Measurements from ENCODE around the gene CHML.

Gene CHML

DNA sequence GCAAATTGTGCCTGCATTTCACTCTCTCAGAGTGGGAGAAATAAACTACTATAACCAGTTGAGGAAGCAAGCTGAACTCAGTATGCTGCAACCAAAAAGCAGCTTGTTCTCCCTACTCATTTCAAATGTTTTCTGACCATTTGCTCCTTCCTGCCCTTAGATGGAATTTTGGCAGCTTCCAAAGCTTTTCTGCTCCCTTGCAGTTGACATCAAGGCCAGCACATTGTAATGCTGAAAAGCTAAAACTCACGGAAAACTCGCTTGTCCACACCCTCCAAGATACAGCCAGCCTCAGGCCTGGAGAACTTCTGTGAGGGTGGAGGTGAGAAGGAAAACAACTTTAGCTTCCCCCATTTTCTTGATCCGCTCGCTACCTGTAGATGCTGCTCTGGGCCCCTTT is 5.0 kb upstream of the CHML start:
- no peak for DNase-seq

DNA sequence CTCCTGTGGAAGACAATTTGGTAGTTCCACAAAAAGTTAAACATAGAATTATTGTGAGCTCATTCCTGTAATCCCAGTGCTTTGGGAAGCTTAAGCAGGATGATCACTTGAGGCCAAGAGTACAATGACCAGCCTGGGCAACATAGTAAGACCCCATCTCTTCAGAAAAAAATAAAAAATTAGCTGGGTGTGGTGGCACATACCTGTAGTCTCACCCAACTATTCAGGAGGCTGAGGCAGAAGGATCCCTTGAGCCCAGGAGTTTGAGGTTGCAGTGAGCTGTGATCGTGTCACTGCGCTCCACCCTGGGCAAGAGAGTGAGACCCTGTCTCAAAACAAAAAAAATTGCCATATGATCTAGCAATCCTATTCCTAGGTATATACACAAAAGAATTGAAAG is 4.1 kb upstream of the CHML start:
- no peak for DNase-seq

DNA sequence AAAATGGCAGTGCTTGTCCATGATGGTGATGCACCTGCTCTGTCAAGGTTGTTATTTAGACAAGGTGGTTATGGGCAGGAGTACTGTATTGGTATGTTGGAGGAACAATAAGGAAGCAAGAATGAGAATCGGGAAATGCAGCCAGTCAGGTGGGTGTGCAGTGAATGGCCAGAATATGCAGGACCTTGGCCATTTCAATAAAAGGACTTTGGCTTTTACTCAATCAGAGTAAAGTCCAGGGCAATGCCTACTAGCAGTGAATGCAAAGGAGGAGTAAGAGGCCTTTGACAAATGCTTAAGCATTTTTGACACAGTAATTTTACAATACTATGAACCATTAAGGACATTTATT is 2.4 kb upstream of the CHML start:
- DNase-seq = no peak

DNA sequence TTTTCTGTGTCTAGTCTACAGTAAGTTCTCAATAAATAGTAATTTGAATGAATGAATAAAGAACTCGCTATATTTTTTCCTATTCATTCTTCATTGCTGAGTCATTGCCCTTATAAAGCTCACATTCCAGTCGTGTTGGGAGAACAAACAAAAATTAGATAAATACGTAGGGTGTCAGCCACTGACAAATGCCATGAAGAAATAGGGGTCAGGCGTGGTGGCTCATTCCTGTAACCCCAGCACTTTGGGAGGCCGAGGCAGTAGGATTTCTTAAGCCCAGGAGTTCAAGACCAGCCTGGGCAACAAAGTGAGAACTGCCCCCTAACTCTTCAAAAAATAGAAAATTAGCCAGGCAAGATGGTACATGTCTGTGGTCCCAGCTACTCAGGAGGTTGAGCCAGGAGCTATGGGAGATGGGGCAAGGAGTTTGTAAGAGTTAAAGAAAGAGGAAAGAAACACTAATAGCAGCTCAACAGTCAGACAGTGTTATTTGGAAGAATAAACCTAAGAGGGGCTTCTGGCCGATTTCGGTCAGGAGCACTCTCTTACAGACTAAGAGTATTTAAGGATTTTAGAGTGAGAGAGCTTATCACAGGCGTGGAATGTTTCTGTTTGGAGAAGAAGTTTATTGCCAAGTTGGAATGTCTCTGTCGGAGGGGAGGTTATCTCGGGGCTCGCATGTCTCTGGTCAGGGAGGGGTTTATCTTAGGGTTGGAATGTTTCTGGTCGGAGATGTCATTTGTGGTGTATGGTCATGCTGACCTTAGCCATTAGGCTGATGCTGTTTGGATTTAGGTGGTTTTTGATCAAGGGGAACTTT is 1.8 kb upstream of the CHML start:
- DNase-seq = no peak

DNA sequence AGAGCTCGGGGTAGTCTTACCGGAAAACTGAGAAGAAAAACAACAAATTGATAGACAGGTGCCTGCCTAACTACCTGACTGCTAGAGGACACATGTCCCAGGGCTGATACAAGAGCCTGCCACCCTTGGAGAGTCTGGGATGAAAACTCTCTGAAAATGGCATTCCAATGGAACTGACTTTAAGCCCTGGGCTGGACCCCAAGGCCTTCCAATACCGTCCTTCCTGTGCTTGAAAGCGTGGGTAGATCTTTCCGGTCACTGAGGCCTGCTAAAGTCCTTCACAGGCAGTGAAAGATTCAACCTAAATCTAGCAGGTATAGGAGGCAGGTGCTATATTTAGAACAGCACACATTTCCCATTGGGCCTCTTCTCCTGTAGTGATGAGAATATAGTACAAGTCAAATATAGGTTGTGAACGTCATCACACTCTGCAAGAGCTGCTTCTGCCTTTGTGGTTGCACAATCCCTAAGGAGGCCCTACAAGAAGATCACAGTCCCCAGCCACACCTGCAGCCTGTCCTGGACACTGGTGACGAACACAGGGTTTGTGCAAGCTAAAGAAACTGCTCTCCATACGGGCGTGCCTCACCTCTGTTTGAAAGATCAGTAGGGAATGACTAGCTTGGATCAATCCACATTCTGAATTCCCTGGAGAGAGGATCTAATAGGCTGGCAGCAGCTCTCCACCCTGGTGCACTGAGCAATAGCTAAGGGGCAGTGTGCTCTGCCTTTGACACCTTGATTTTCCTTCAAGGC is 876 bp upstream of the CHML start:
- no peak for DNase-seq

DNA sequence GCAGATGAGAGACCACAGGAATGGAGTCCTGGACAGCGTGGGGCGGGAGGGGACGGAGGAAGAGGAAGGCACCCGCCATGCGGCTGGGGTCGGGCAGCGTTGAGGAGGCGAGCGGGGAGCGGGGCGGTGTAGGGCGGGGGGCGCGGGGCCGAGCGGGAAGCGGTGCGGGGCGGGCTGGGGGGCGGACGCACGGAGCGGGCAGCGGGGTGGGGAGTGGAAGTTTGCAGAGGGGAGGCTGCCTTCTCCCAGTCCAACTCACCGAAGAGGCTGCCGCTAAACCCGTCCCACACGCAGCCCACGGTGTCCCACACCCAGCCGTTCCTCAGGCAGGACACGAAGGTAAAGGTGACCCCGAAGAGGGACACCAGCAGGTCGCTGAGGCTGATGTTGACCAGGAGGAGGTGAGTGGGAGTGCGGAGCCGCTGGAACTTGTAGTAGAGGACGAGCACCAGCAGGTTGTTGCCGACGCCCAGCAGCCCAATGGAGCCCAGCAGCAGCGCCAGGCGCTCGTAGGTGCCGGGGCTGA is 483 bp downstream of the CHML start:
- no peak for DNase-seq

DNA sequence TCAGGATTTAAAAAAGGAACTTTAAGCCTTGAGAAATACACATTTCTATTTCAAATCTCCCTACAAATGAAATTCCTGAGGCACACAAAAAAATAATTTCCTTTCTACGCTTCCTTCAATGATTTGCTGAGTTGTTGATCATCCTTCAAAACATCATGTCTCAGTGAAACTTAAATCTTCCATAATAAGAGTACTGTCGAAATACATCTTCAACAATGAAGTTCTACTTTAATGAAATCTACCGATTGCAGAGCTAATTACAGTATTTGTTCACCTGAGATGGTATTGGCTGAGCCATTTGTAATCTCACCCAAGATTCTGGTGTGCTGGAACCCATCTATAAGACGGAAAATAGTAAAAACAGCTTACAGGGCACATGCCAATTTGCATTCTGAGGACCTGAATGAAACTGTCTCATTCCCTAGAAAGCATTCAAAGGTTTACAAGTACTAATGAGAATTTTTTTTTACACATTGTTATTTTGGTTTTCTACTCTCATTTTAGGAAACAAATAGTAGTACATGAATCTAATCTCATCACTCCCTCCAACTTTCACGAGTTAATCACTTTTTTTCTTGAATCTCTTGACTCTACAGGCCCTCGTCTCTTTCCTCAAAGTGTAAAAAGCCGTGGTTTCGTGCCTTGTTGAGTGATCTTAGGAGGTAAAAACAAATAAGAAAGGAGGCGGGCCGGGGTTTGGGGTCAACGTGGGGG is 1.1 kb downstream of the CHML start:
- no peak for DNase-seq

DNA sequence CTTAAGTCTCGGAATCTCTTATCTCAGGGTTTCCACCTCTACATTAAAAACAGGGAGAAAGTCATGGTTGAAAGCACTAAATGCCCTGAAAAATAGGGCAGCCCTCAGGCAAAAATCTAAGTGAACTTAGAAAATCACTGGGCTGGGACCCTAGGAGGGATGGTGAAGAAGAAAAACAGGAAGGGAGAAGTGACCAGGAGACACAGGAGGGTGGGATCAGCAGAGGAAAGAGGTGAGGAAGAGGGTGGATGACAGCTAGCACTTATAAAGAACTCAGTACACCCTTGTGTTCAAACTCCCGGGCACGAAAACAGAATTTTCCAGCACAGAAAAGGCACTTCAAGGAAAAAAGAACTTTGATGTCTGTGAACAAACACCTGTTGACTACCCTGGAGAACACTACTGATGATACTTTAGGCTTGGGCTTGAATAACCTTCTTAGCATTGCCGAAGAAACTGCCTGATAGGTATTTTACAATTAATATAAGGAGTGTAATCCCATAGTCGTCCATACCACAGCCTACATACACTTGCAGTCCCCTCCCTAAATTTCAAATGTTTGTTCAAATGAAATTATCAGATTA is 2.0 kb downstream of the CHML start:
- no peak for DNase-seq

DNA sequence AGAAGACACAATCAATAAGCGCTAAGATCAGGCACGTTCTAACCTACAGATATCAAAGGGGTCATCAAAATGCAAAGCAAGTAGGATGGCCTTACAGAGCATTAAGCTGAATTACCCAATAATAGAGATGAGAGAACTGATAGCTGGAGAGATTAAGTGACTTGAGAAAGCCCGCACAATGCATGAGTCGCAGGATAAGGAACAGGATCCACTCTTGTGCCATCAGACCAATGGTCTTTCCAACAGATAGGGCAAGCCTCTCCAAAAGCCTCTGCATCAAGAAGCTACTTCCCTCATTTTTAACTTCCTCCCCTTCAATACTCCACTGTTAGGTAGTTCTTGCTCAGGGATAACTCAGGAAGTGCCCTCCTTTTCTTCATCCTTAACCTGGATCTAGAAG is 2.6 kb downstream of the CHML start:
- DNase-seq = no peak

DNA sequence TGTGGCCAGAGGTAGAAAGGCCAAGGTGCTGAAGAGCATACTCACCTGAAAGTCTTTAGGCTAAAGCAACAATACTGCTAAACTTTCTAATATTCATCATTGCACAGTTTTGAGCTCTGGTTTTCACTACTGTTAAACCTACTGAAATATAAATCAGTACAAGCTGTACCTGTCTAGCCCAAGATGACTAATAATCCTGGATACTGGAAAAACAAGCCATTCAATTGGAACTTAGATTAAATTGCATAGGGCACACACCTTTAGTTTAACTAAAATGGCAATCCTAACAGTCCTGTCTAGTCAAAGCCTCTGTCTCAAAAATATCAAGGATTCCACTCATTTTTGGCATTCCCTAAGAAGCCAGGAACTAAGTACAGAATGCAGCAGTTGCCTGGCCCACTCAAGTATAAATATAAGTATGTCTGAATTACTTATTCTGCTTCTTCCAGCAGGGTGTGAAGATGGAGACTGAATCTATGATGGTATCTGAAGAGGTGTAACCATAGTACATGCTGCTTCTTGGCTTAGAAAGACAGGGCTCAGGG is 3.1 kb downstream of the CHML start:
- DNase-seq = no peak

DNA sequence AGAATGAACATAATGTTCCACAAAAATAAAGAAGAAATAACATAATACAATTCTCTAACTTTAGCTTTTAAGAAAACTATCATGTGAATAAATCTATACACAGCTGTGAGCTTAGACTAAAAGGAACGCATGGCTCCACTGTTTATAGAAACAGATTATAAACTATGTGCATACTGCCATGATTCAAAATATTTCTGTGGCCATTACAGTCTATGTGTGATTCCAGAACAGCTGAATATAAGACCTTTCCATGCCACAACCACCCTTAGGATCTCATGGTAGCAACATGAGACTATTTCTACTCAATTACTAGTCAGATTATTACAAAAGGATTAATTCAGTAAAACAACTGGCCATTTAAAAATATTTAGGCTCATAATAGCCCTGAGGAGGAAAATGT is 3.9 kb downstream of the CHML start:
- no peak for DNase-seq

DNA sequence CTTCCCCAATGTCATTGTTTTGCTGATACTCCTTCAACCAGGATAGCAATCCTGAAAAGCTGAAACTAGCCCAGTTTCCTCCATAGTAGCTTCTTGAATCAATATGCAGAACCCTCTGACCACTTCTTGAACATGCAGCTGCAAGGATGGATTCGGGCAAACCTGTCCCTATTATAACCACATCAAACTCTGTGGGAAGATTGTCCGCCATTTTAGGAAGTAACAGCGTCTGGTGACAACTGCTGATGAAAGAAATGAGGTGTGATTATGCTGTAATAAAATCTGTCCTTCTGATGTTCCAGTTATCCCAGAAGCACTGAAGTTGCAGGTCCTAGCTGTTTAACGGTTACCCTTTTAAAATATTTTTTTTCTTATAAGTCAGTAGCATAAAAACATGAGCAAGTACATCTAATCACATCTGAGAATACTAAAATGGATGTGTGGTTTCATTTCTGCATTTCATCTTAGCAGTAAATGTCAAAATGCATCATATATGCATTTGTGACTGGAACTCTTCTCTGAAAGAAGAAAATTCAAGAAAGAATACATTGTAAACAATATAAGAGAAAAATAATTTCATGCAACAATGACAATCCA is 4.5 kb downstream of the CHML start:
- DNase-seq = no peak

DNA sequence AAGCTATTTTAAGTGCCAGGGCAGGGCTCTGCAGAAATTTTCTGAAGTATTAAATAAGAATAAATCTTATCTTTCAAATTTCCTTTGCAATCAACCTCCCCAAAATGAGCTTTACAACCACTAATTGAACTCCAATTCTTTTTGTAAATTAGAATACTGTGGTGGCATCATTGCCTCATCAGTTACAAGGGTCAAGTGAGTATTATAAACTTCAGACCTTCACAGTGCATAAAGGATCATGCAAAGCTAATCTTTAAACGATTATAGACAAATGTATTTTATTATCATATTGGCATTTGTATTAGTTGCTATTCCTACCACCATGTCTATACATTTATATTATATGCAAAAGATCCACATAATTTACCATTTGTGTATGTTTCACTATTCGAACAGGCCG is 7.2 kb downstream of the CHML start:
- no peak for DNase-seq

DNA sequence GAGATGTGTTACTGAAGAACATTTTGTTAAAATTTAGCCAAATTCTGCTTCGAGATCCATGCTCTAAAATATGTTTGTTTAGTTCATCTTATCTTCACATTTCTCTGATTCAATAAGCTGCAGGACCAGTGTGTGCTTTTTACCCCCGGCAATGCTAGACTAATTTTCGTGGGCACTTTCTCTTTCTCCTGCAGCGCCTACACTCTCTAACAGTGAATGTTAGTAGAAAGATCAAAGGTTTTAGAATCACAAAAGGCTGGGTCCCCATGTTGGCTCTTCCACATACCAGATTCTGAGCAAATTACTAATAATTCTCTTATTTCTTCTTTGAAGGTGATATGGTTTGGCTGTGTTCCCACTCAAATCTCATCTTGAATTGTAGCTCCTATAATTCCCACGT is 8.5 kb downstream of the CHML start:
- DNase-seq = no peak

DNA sequence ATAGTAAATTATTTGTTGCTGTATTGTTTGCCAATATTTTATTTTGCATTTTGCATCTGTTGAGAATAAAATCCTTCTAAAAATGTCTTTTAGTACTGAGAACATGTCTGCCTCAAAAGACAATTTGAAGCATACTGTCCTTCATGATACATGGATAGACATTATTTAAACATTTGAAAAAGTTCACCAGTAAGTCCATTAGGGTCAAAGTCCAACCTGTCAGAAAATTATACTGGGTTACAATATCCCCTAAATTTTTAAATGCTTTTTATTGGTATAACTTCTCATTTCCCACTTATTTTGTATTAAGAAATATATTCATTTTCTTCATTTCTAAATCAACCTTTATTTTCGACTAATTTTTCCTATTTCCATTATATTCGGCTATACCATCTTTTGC is 9.3 kb downstream of the CHML start:
- DNase-seq = no peak

DNA sequence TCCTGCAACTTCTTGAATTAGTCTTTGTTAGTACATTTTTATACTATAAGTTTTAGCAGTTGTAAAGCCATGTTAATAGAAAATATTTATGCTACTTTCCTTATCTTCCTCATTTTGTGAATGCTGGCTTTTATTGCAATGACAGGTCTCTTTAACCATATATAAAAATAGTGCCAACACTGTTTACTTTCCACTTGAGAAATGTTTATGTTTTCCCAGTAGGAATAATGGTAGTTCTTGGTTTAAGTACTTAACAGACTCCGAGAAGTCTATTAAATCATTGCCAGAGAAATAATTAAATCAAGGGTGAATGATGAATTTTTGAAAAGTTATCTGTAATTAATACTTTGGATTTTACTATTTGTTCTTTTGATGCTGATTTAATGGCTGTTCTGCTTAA is 9.7 kb downstream of the CHML start:
- no peak for DNase-seq

DNA sequence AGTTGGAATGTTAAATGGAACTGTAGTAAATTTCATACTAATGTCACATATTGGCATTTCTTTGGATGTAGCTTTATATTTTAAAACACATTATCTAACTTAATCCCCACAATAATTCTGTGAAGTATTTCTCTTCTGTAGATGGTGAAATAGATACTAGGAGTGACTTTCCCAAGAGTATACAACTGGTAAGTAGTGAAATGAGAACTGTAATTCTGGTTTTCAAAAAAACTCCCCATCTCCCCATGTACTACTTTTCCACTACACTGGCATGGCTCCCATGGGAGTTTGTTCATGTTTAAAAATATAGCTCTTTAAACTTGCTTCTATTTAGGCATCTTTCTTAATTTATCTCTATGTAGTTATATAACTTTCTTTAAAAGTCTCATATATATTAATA is 10.2 kb downstream of the CHML start:
- no peak for DNase-seq

DNA sequence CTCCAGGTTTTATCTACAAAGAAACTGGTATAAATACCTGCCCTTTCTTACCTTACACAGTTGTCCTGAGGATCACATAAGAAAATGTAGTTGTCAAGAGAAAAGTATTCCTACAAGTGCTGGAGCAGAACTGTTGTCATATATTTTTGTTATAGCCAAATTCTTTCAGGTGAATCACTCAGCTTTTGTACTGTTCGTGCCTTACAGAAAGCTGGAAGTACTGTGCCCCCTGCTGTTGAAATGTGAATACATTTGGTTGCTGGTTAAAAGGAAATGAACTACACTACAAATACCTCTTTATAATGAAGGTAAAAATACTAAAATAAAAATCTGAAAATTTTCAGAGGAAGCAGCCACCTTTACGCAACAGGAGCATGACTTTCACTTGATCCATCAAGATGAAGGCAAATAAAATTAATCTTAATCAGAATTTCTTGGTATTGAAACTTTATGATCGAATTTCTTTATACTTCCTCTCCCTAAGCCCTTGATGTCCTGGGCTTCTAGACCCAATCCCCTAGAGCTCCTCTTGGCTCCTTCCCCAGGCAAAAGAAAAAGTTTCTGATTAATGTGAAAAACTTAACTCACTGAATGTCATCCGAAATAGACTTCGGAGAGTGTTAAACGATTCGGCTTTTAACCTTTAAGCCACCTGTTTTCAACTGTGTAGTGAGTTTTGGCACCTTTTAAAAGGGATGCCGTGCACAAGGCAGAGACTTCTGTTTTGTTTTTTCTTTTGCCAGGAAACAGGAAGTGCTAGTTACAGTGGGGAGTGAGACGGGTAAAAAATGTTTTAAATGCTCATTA is 12.5 kb downstream of the CHML start:
- DNase-seq = no peak

DNA sequence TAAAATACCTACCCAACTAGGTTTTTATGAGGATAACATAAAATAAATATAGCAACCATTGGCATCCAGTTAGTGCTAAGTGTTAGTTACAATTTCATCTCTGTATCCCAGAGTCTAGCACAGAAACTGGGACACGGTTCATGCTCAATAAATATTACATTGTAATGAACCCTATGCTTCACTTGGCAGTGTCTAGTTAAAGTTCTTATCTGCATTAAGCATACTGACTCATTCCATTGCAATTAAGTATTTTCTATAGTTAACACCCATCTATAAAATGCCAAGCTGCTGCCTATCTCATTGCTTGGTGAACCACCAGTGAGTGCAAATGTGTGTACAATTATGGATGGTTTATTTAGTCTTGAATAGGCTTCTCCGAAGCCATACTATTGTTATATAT is 15.2 kb downstream of the CHML start:
- DNase-seq = no peak

DNA sequence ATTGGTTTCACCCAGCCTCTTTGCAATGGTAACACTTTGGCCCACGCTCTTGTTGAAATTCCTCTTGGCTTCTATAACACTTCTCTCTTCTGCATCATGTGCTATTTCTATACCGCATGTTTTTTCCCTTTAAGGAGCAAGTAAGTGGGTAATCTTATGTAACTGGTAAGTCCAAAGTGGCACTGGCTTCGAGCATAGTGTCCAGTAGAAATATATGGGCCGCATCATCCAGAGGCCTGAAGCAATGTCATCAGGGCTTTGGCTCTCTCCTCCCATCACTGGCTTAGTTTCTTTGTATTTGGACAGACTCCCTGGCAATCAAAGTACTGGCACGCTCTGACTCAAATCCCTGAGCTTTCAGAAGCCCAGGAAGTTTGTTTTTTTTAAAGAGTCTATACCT is 17.5 kb downstream of the CHML start:
- DNase-seq = no peak

DNA sequence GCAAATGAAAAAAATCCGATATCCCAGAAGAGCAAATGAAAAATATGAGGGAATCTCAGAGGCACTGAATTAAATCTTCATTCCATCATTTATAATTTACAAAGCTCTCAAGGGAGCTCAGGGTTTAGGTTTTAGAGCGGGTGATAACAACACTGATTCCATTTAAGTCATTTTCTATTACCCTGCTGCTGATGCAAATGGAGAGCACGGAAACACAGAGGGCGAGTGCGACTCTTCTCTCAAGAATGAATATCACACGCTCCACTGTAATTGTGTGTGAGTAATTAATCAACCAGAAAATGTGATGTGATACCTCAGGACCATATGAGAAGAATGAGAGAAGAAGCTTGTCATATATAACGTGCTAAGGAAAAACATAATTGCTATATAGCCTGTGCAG is 22.7 kb downstream of the CHML start:
- no peak for DNase-seq
